K562 (cell line): ENCODE results near the gene MLKL. TPM values are rescaled to one million over a fixed set of nuclear protein-coding genes. Genes with fewer than 3 reads are reported as not detected.
A peak's percentile ranks its signal among the peaks of the same experiment; 100 is the strongest.

Source experiments
- ASH1L ChIP-seq: fragments of 450-650 bp; IDR thresholded peaks from 2 replicates; pipeline ENCODE4 v1.6.1; 2018; ENCODE audit warnings: borderline replicate concordance, mild to moderate bottlenecking, low read depth; ENCODE audit not compliant: partially characterized antibody
- BCOR ChIP-seq: fragments of 450-650 bp; IDR thresholded peaks from 2 replicates; pipeline ENCODE4 v1.6.1; 2016
- DMBX1 ChIP-seq: fragments of 250-450 bp; sonication (Bioruptor Pico); IDR thresholded peaks from 2 replicates; pipeline ENCODE4 v1.8.0; 2022; ENCODE audit warnings: inconsistent platforms, mild to moderate bottlenecking, moderate library complexity, borderline replicate concordance
- GTF2F1 ChIP-seq: IDR thresholded peaks from 2 replicates; pipeline ENCODE4 v1.6.1; 2011; ENCODE audit warnings: low read depth, low read length, improper control_type of control experiment
- HDAC6 ChIP-seq: IDR thresholded peaks from 2 replicates; pipeline ENCODE4 v1.6.1; 2012; ENCODE audit warnings: low read depth, mild to moderate bottlenecking, control low read depth, inconsistent platforms, low read length, moderate library complexity
- KDM1A ChIP-seq, 2 experiments: fragments of 450-650 bp; IDR thresholded peaks; 2 replicates each; pipeline ENCODE4 v1.6.1; 2016; ENCODE audit warnings: mild to moderate bottlenecking in 2 of 2
- NFIX ChIP-seq: fragments of 250-450 bp; sonication (Bioruptor Pico); IDR thresholded peaks from 2 replicates; pipeline ENCODE4 v1.4.0; 2020; ENCODE audit warnings: low read depth, mild to moderate bottlenecking, moderate library complexity
- NUFIP1 ChIP-seq: fragments of 450-650 bp; IDR thresholded peaks from 2 replicates; pipeline ENCODE4 v1.6.1; 2018; ENCODE audit not compliant: partially characterized antibody
- PML ChIP-seq: IDR thresholded peaks from 2 replicates; pipeline ENCODE4 v1.6.1; 2012; ENCODE audit warnings: low read length, inconsistent platforms
- POLR2A ChIP-seq: fragments of 450-650 bp; conservative IDR thresholded peaks from 2 replicates; pipeline ENCODE4 v1.6.1; 2016
- RBM15 ChIP-seq: fragments of 200-400 bp; formaldehyde crosslinking; IDR thresholded peaks from 2 replicates; pipeline ENCODE4 v1.6.1; 2018; ENCODE audit warnings: mild to moderate bottlenecking, low read length, moderate library complexity; ENCODE audit not compliant: insufficient read depth
- RFX5 ChIP-seq: IDR thresholded peaks from 2 replicates; pipeline ENCODE4 v1.6.1; 2011; ENCODE audit warnings: low read depth, mild to moderate bottlenecking, improper control_type of control experiment, low read length
- SMAD3 ChIP-seq: fragments of 450-650 bp; formaldehyde crosslinking; conservative IDR thresholded peaks from 2 replicates; pipeline ENCODE4 v1.4.0; 2020; ENCODE audit warnings: mild to moderate bottlenecking
- TBP ChIP-seq: optimal IDR thresholded peaks from 2 replicates; pipeline ENCODE3; 2011; ENCODE audit warnings: low read depth, low read length, improper control_type of control experiment
- ZNF311 ChIP-seq: fragments of 250-450 bp; sonication (Bioruptor Pico); IDR thresholded peaks from 2 replicates; pipeline ENCODE4 v1.4.0; 2020; ENCODE audit warnings: mild to moderate bottlenecking, moderate library complexity
- ZNF444 ChIP-seq: fragments of 250-450 bp; sonication (Bioruptor Pico); IDR thresholded peaks from 2 replicates; pipeline ENCODE4 v1.4.0; 2020; ENCODE audit warnings: mild to moderate bottlenecking, moderate library complexity
- ZNF695 ChIP-seq: fragments of 450-650 bp; formaldehyde crosslinking; IDR thresholded peaks from 2 replicates; pipeline ENCODE4 v1.4.0; 2020; ENCODE audit warnings: mild to moderate bottlenecking, moderate library complexity
- polyA plus RNA-seq, 8 experiments: library from polyadenylated mRNA; depleted of rRNA in 4 of 8; stranded (reverse) in 5 of 8; unstranded in 3 of 8; fragments of >200 nt; fragmentation: Nextera tagmentation in 2 of 8; fragmentation: Illumina TruSeq in 1 of 8; extraction: Ambion mirVana in 2 of 8; extraction: Trizol in 1 of 8; gene quantifications; 2 replicates each; pipeline versions ENCODE4 v1.2.1 to v1.2.3, GENCODE V29; 2011 to 2014; ENCODE audit warnings: inconsistent platforms in 1 of 8, missing spikeins in 1 of 8
- total RNA-seq, 7 experiments: library from RNA; depleted of rRNA in 6 of 7; stranded (reverse); fragments of >200 nt in 6 of 7; fragmentation: Illumina TruSeq in 2 of 7; extraction: Trizol in 2 of 7; gene quantifications; 2 replicates each; pipeline versions ENCODE4 v1.2.1 to v1.2.3, GENCODE V29; 2011 to 2021; ENCODE audit warnings: low replicate concordance in 1 of 7
- TF ChIP-seq, protein P1 (sequence below): fragments of 450-650 bp; IDR thresholded peaks from one replicate; pipeline ENCODE4 v1.6.1; 2018; ENCODE audit warnings: mild to moderate bottlenecking, moderate library complexity; ENCODE audit not compliant: partially characterized antibody
- TF ChIP-seq, protein P2 (sequence below), 2 experiments: IDR thresholded peaks; 2 replicates each; pipeline ENCODE4 v1.6.1; 2012; ENCODE audit warnings: improper control_type of control experiment in 2 of 2, low read depth in 2 of 2, low read length in 2 of 2, borderline replicate concordance in 1 of 2
- TF ChIP-seq, protein P3 (sequence below): fragments of 450-650 bp; formaldehyde crosslinking; IDR thresholded peaks from 2 replicates; pipeline ENCODE4 v1.4.0; 2020; ENCODE audit warnings: mild to moderate bottlenecking, moderate library complexity
- TF ChIP-seq, protein P4 (sequence below): fragments of 450-650 bp; formaldehyde crosslinking; IDR thresholded peaks from 2 replicates; pipeline ENCODE4 v1.4.0; 2022; ENCODE audit warnings: missing genetic modification characterization
- TF ChIP-seq, protein P5 (sequence below): fragments of 250-450 bp; sonication (Bioruptor Pico); IDR thresholded peaks from 2 replicates; pipeline ENCODE4 v1.5.0; 2021; ENCODE audit warnings: mild to moderate bottlenecking, borderline replicate concordance

The MLKL gene
- total and polyA plus RNA-seq, 9 of the 15 experiments (the other 6 are each of a cell fraction or from before 2014, with no cell fraction given) = 1.6 to 6.1 (median 4.8) TPM

DNA sequence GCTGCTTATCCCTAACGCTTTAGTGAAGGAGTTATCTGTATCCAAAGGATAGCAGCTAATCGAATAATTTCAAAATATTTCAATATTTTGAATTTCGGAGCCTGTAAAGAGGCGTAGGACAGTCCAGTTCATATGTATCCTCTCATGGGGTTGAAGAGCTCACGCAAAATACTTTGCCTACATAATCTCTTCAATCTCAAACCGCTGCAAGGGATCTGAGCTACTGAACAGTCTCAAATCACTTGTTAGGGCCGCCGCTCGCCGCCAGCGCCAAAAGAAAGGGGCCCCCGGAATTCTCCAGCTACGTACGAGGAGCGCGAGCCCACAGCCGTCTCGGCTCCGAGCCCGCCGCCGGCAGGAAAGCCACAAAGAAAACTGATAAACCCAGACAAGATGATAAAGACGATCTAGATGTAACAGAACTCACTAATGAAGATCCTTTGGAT is 33.4 kb downstream of the MLKL start (continued):
- TF ChIP-seq, protein P1, sequence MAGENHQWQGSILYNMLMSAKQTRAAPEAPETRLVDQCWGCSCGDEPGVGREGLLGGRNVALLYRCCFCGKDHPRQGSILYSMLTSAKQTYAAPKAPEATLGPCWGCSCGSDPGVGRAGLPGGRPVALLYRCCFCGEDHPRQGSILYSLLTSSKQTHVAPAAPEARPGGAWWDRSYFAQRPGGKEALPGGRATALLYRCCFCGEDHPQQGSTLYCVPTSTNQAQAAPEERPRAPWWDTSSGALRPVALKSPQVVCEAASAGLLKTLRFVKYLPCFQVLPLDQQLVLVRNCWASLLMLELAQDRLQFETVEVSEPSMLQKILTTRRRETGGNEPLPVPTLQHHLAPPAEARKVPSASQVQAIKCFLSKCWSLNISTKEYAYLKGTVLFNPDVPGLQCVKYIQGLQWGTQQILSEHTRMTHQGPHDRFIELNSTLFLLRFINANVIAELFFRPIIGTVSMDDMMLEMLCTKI = no peak
- no peak for TF ChIP-seq NUFIP1
- TF ChIP-seq GTF2F1 = no peak
- TF ChIP-seq, protein P2, sequence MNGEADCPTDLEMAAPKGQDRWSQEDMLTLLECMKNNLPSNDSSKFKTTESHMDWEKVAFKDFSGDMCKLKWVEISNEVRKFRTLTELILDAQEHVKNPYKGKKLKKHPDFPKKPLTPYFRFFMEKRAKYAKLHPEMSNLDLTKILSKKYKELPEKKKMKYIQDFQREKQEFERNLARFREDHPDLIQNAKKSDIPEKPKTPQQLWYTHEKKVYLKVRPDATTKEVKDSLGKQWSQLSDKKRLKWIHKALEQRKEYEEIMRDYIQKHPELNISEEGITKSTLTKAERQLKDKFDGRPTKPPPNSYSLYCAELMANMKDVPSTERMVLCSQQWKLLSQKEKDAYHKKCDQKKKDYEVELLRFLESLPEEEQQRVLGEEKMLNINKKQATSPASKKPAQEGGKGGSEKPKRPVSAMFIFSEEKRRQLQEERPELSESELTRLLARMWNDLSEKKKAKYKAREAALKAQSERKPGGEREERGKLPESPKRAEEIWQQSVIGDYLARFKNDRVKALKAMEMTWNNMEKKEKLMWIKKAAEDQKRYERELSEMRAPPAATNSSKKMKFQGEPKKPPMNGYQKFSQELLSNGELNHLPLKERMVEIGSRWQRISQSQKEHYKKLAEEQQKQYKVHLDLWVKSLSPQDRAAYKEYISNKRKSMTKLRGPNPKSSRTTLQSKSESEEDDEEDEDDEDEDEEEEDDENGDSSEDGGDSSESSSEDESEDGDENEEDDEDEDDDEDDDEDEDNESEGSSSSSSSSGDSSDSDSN (IDR thresholded peaks at IDR 0.05; ENCODE audit: borderline replicate concordance in 1 of 2, low read depth in 2 of 2, low read length in 2 of 2) = 0 out of 4 replicates have a peak, but pooled peaks of 1 of the 2 experiments have one; percentile 39
- no peak for TF ChIP-seq KDM1A (IDR thresholded peaks at IDR 0.05)
- no peak for TF ChIP-seq NFIX (CRISPR knock-in tag)
- TF ChIP-seq ZNF444 (CRISPR knock-in tag) = no peak
- TF ChIP-seq ASH1L = no peak
- no peak for TF ChIP-seq RFX5
- no peak for TF ChIP-seq DMBX1 (CRISPR knock-in tag)
- TF ChIP-seq POLR2A = peak; percentile 11; the same call in 1 of the 2 replicates
- no peak for TF ChIP-seq SMAD3 (CRISPR knock-in tag)
- TF ChIP-seq HDAC6 = no peak
- TF ChIP-seq BCOR = no peak
- no peak for TF ChIP-seq ZNF311 (CRISPR knock-in tag)
- no peak for TF ChIP-seq RBM15
- peak; percentile 38 for TF ChIP-seq TBP
- TF ChIP-seq ZNF695 (CRISPR knock-in tag) = no peak
- TF ChIP-seq, protein P3, sequence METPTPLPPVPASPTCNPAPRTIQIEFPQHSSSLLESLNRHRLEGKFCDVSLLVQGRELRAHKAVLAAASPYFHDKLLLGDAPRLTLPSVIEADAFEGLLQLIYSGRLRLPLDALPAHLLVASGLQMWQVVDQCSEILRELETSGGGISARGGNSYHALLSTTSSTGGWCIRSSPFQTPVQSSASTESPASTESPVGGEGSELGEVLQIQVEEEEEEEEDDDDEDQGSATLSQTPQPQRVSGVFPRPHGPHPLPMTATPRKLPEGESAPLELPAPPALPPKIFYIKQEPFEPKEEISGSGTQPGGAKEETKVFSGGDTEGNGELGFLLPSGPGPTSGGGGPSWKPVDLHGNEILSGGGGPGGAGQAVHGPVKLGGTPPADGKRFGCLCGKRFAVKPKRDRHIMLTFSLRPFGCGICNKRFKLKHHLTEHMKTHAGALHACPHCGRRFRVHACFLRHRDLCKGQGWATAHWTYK (CRISPR knock-in tag) = no peak
- TF ChIP-seq, protein P4, sequence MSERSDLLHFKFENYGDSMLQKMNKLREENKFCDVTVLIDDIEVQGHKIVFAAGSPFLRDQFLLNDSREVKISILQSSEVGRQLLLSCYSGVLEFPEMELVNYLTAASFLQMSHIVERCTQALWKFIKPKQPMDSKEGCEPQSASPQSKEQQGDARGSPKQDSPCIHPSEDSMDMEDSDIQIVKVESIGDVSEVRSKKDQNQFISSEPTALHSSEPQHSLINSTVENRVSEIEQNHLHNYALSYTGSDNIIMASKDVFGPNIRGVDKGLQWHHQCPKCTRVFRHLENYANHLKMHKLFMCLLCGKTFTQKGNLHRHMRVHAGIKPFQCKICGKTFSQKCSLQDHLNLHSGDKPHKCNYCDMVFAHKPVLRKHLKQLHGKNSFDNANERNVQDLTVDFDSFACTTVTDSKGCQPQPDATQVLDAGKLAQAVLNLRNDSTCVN (CRISPR knock-in tag) = no peak
- TF ChIP-seq PML = 0 out of 2 replicates have a peak, but pooled peaks have one; percentile 16
- TF ChIP-seq, protein P5, sequence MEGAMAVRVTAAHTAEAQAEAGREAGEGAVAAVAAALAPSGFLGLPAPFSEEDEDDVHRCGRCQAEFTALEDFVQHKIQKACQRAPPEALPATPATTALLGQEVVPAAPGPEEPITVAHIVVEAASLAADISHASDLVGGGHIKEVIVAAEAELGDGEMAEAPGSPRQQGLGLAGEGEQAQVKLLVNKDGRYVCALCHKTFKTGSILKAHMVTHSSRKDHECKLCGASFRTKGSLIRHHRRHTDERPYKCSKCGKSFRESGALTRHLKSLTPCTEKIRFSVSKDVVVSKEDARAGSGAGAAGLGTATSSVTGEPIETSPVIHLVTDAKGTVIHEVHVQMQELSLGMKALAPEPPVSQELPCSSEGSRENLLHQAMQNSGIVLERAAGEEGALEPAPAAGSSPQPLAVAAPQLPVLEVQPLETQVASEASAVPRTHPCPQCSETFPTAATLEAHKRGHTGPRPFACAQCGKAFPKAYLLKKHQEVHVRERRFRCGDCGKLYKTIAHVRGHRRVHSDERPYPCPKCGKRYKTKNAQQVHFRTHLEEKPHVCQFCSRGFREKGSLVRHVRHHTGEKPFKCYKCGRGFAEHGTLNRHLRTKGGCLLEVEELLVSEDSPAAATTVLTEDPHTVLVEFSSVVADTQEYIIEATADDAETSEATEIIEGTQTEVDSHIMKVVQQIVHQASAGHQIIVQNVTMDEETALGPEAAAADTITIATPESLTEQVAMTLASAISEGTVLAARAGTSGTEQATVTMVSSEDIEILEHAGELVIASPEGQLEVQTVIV (CRISPR knock-in tag) = no peak
